Neural progenitor cell (in vitro differentiated cells): ENCODE data around the gene NRCAM.

Experiments used
- CTCF ChIP-seq: fragments of 200-600 bp; sonication (generic); IDR thresholded peaks from 2 replicates; pipeline ENCODE4 v1.5.1; 2017; ENCODE audit warnings: antibody characterized with exemption, mild to moderate bottlenecking
- EZH2 ChIP-seq: fragments of 200-600 bp; sonication (generic); IDR thresholded peaks from 2 replicates; pipeline ENCODE4 v1.6.1; 2017; ENCODE audit warnings: antibody characterized with exemption, mild to moderate bottlenecking, moderate library complexity
- EZH2phosphoT487 ChIP-seq: fragments of 200-600 bp; sonication (generic); IDR thresholded peaks from 2 replicates; pipeline ENCODE4 v1.6.1; 2017; ENCODE audit warnings: antibody characterized with exemption

DNA sequence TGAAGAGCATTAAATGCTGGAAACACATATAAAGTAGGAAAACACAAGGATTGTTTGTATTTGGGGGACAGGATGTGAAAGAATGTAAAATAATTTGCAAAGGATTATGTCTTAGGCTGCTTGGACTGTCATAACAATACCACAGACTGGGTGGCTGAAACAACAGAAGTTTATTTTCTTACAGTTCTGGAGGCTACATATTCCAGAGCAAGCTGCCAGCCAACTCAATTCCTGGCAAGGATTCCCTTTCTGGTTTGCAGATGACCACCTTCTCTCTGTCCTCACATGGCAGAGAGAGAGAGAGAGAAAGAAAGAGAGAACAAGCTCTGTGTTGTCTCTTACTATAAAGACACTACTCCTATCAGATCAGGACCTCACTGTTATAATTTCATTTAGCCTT lies 317.3 kb downstream of the NRCAM start:
- TF ChIP-seq CTCF (no peak), EZH2 (no peak), EZH2phosphoT487 (no peak)
